AG09309 (cell line): ENCODE data around the gene IRX4.
"Not testable (repeated sequence)": the region's sequence is repeated elsewhere in the genome, so short reads cannot be mapped to it uniquely, and the experiment has no call there.

Source experiments
- DNase-seq: peaks from one replicate; pipeline ENCODE4 v3.0.0-alpha.2; 2010; ENCODE audit warnings: low read depth
- H3K4me3 ChIP-seq: 2 replicates; pipeline ENCODE4 v1.5.1; 2011; ENCODE audit warnings: mild to moderate bottlenecking, low read depth, low read length, moderate library complexity; ENCODE audit not compliant: control insufficient read depth
- TF ChIP-seq, protein P1 (sequence below): IDR thresholded peaks from 2 replicates; pipeline ENCODE4 v1.5.1; 2011; ENCODE audit warnings: mild to moderate bottlenecking, low read depth, low read length, inconsistent platforms; ENCODE audit not compliant: insufficient read depth, control insufficient read depth; ENCODE audit errors: missing control alignments

The IRX4 gene

DNA sequence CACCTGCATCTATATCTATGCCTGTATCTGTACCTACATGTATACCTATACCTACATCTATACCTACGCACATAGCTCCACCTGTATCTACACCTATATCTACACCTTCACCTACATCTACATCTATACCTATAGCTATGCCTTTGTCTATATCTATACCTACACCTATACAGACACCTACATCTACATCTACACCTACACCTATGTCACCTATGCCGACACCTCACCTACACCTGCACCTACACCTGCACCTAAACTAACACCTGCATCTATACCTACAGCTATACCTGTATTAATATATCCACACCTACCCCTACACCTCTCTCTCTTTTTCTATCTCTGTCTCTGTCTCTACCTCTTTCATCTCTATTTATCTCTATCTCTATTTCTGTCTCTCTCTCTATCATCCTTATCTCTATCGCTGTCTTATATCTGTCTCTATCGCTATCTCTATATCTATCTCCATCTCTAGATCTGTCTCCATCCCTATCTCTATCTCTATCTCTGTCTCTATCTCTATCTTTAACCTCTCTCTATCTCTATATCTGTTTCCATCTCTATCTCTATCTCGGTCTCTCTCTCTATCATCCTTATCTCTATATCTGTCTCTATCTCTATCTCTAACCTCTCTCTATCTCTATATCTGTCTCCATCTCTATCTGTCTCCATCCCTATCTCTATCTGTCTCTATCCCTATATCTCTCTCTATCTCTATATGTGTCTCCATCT is 37.9 kb downstream of the IRX4 start:
- H3K4me3 ChIP-seq = no peak overlapping the region
- TF ChIP-seq, protein P1, sequence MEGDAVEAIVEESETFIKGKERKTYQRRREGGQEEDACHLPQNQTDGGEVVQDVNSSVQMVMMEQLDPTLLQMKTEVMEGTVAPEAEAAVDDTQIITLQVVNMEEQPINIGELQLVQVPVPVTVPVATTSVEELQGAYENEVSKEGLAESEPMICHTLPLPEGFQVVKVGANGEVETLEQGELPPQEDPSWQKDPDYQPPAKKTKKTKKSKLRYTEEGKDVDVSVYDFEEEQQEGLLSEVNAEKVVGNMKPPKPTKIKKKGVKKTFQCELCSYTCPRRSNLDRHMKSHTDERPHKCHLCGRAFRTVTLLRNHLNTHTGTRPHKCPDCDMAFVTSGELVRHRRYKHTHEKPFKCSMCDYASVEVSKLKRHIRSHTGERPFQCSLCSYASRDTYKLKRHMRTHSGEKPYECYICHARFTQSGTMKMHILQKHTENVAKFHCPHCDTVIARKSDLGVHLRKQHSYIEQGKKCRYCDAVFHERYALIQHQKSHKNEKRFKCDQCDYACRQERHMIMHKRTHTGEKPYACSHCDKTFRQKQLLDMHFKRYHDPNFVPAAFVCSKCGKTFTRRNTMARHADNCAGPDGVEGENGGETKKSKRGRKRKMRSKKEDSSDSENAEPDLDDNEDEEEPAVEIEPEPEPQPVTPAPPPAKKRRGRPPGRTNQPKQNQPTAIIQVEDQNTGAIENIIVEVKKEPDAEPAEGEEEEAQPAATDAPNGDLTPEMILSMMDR = no peak
- DNase-seq = no peak

DNA sequence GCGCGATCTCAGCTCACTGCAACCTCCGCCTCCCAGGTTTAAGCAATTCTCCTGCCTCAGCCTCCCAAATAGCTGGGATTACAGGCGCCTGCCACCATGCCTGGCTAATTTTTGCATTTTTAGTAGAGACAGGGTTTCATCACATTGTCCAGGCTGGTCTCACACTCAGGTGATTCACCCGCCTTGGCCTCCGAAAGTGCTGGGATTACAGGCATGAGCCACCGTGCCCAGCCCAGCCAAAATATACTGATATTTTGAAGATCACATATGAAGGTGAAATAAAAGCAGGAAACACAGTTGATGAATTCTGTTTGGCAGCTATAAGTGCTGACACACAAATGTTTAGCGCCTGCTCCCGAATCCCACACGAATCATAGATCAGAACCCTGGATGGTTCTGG is 39.0 kb downstream of the IRX4 start:
- DNase-seq = not testable (repeated sequence)

DNA sequence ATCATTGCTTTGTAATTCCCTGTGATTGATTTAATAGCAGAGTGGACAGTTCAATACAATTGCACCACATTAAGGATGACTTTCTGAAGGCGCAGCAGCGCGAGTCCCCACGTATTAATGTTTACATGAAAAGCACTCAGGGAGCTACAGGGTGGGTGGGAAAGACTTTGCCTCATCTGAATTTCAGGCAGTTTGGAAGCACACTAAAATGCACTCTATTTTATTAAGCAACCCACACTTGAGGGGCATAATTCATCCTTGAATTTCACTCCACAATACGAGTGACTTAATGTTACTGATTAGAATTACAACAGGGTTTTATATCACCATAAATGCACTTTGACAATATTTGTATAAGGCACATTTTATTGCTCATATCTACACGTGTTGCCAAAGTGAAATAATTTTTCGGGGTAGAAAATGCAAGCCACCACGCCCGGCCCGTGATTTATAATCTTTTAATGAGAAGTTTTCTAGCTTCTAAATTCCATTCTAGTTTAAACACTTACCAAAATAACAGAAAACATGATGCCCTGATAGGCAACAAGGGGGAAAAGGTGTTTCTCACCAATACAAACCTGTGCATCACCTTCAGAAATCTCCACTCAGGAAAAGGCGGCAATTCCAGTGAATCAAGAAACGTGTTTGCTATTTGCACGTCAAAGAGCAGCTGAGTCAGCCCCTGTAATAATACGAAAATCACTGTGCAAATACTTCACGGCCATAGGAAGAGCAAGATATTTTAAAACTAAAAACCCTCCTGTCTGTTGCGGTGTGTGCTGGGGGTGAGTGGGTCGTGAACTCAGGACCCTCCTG is 40.5 kb downstream of the IRX4 start:
- H3K4me3 ChIP-seq = no peak overlapping the region
- TF ChIP-seq, protein P1 = no peak
- no peak for DNase-seq

More for the DNA sequence above, 39.0 kb downstream of the IRX4 start:
- not testable (repeated sequence) for H3K4me3 ChIP-seq

DNA sequence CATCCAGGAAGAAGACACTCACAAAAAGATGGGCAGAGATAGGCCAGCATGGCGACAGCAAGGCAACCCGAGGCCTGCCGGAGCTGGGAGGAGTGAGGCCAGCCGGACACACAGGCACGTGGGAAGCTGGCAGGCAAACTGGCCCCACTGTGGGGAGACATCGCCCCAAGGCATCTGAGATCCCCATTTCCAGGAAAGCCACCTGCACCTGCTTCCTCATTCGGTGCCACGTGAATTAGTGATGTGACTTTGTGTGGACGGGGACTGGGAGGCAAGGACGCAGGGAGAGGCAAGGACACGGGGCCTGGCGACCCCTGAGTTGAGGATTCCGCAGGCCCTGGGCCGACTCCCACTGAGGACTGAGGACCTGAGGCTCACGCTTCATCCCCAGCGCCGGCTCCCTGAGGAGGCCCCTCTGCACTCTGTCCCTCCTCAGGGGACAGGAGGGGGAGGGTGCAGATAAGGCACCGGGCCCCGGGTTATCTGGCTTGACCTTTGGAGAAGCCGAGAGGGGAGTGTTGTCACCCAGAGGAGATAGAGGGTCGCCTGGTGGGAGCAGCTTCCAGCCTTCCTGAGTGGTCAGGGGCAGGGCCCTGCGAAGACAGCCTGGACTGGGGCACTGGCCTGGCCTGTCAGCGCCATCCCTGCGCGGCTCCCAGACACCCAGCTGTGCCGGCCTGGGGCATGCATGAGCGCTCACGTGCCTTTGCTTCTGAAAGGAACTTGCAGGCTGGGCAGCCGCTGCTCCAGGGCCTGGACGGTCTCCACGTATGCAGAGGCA is 41.8 kb downstream of the IRX4 start:
- TF ChIP-seq, protein P1 = no peak
- DNase-seq = no peak
- H3K4me3 ChIP-seq = no peak overlapping the region

DNA sequence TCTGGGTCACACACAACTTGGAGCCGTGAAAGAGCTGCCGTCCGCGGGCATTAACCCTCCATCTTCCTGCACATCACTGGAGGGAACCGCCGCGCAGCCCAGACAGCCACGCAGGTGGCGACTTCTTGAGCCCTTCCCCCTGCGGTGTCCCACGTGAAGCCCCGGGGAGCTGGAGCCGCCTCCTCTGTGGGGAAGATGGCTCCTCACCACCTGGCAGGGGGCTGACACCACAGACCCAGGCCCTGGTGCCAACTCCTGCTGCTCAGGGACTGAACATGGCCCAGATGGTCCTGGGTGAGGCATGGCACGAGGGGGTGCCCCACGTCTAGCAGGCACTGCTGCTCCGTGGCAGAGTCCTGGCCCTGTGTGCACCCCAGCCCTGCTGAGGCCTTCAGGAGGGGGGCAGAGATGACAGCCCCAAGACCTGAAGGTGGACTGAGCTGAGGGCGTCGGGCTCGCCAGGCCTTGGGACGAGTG is 42.6 kb downstream of the IRX4 start:
- no peak overlapping the region for H3K4me3 ChIP-seq
- no peak for DNase-seq
- TF ChIP-seq, protein P1 = no peak

DNA sequence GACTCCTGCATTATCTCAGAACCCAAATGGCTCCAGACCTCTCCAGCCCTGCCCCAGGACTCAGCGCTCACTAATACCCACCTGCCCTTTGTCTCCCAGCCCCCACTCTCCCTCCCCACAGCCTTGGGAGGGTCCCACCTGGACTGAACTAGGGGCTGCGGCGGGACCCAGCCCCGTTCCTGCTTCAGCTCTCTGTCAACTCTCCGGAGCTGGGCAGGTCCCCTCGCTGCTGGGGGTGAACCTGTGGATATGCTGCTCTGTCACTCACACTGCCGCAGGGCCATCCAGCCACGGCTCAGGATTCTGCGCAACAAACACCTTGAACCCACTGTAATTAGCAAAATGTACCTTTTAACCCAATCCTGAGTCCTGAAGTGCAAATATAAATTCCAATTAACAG is 44.7 kb downstream of the IRX4 start:
- TF ChIP-seq, protein P1 = no peak
- H3K4me3 ChIP-seq = no peak overlapping the region
- DNase-seq = no peak
